Upper lobe of right lung (tissue), 1 donor: Measurements from ENCODE around the gene NDUFB2. TPM values are rescaled to one million over a fixed set of nuclear protein-coding genes. Genes with fewer than 3 reads are reported as not detected.

ENCODE experiments used
- ATAC-seq: fragments of 200-7000 bp; cut with Tn5 transposase; one replicate; pipeline ENCODE4 v1.9.1; 2020; ENCODE audit warnings: mild to moderate bottlenecking, moderate library complexity
- DNase-seq: peaks from one replicate; pipeline ENCODE4 v3.0.0-alpha.2; 2020
- H3K27ac ChIP-seq: fragments of 200-600 bp; one replicate; pipeline ENCODE4 v1.8.0; 2022
- H3K27me3 ChIP-seq: fragments of 200-600 bp; one replicate; pipeline ENCODE4 v1.8.0; 2022; ENCODE audit warnings: mild to moderate bottlenecking
- H3K36me3 ChIP-seq: fragments of 200-600 bp; one replicate; pipeline ENCODE4 v1.8.0; 2022
- H3K4me1 ChIP-seq: fragments of 200-600 bp; one replicate; pipeline ENCODE4 v1.8.0; 2022
- H3K4me3 ChIP-seq: fragments of 200-600 bp; one replicate; pipeline ENCODE4 v1.8.0; 2022; ENCODE audit warnings: mild to moderate bottlenecking
- H3K9me3 ChIP-seq: fragments of 200-600 bp; one replicate; pipeline ENCODE4 v1.8.0; 2022
- CTCF ChIP-seq: fragments of 200-600 bp; IDR thresholded peaks from one replicate; pipeline ENCODE4 v1.8.0; 2022; ENCODE audit warnings: antibody characterized with exemption
- intact Hi-C: fragments of 100-400 bp; cut with DNase I; formaldehyde crosslinking; loops from one replicate; pipeline ENCODE4 v1.11.0; 2022
- total RNA-seq: library from RNA; stranded (reverse); fragmentation: NEBNext Ultra II Directional; extraction: Animal tissue kit (Norgen Biotek cat#: 25700); gene quantifications from one replicate; pipeline ENCODE4 v1.2.1, GENCODE V29; 2021
- donor health status: DM: no; HTN: yes; CAD: no; lungs with severe emphysema.

The NDUFB2 gene
- total RNA-seq, 1 donor from 2014 or later = 160 TPM

DNA sequence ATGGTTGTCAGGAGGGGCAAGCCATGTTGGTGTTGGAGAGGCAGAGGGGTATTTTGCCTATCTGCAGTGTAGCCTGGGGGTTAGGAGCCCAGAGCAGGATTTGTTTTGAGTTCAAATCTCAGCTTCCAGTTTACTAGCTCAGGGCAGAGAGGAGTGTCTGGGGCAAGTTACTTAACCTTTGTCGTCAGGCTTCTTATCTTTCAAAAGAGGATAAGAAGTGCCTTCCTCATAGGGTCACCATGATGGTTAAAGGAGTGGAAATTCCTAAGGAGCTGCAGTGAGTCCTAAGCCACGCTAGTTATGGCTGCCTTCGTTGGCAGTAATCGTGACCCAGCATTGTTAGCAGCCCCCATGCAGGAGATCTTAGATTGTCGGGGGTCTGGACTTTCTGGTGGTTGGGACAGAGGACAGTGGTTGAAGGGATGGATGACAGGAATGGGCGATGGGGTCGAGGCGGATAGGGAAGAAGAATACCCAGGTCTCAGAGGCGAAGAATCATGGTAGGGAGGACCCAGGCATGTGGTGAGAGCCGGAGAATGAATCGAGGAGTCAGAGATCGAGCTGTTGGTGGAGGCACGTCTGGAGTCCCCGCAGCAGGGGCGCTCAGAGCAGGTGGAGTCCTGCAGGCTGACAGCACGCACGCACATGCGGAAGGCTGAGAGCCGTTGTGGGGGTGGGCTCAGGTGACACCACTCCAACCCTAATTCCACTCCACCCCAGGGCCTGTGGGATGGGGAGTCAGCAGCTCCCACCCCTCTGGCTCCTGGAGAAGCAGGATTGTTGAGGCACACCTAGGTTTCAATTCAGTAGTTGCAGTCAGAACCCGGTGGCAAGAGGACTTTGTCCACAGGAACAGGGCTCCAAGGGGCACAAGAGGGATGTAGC lies 12.2 kb upstream of the NDUFB2 start:
- Histone ChIP-seq H3K4me1 (no peaks in the 10 kb centered on the region), H3K36me3 (peaks cover 36% of the 10 kb centered on the region), H3K9me3 (no peaks in the 10 kb centered on the region), H3K4me3 (no peak overlapping the region), H3K27ac (no peak overlapping the region), H3K27me3 (no peaks in the 10 kb centered on the region)
- intact Hi-C loops = no loop called here
- no peak for DNase-seq
- TF ChIP-seq CTCF = no peak
- ATAC-seq = peak; percentile 19

- intact Hi-C loops = no loop called here
- H3K27ac ChIP-seq = no peak overlapping the region
- H3K9me3 ChIP-seq = no peaks in the 10 kb centered on the region
- H3K27me3 ChIP-seq = no peaks in the 10 kb centered on the region
- no peaks in the 10 kb centered on the region for H3K4me1 ChIP-seq
- peaks cover 35% of the 10 kb centered on the region for H3K36me3 ChIP-seq
- H3K4me3 ChIP-seq = no peak overlapping the region
- no peak for DNase-seq
- ATAC-seq = no peak
- TF ChIP-seq CTCF = no peak
Observed at GRCh38 chr7:140685407-140686087, 11.0 kb upstream of the NDUFB2 start.

DNA sequence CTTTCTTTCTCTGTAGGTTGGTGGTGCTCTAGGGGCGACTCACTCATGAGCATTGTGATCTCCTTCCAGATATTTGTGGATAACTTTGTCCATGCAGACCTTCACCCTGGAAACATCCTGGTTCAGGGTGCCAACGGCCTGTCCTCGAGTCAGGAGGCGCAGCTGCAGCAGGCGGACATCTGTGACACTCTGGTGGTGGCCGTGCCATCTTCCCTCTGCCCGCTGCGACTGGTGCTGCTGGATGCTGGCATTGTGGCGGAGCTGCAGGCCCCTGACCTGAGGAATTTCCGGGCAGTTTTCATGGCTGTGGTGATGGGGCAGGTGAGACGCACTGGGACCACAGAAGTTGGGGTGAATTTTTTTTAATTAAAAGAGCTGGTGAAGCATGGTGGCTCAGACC lies 9.6 kb upstream of the NDUFB2 start:
- intact Hi-C loops = no loop called here

GRCh38 chr7:140688341-140688740 lies 8.2 kb upstream of the NDUFB2 start:
- peaks cover 35% of the 10 kb centered on the region for H3K36me3 ChIP-seq
- no peaks in the 10 kb centered on the region for H3K4me1 ChIP-seq
- intact Hi-C loops = no loop called here
- no peak for TF ChIP-seq CTCF
- H3K4me3 ChIP-seq = no peak overlapping the region
- H3K27me3 ChIP-seq = no peaks in the 10 kb centered on the region
- no peak overlapping the region for H3K27ac ChIP-seq
- no peaks in the 10 kb centered on the region for H3K9me3 ChIP-seq
- no peak for DNase-seq
- no peak for ATAC-seq

More for the DNA sequence above, 9.6 kb upstream of the NDUFB2 start:
- H3K27ac ChIP-seq = no peak overlapping the region
- no peak overlapping the region for H3K4me3 ChIP-seq
- ATAC-seq = no peak
- H3K4me1 ChIP-seq = no peaks in the 10 kb centered on the region
- no peaks in the 10 kb centered on the region for H3K9me3 ChIP-seq
- peaks cover 29% of the 10 kb centered on the region for H3K36me3 ChIP-seq
- no peak for DNase-seq
- TF ChIP-seq CTCF = no peak
- no peaks in the 10 kb centered on the region for H3K27me3 ChIP-seq

- intact Hi-C loops = no loop called here
- Histone ChIP-seq H3K36me3 (peaks cover 35% of the 10 kb centered on the region), H3K27me3 (no peaks in the 10 kb centered on the region), H3K9me3 (no peaks in the 10 kb centered on the region), H3K4me3 (no peak overlapping the region), H3K27ac (no peak overlapping the region), H3K4me1 (no peaks in the 10 kb centered on the region)
- DNase-seq (no peak), ATAC-seq (no peak)
- TF ChIP-seq CTCF = no peak
Observed at GRCh38 chr7:140689199-140690152, 7.0 kb upstream of the NDUFB2 start.
